ENCODE results near the gene SLCO4C1. TPM values are rescaled to one million over a fixed set of nuclear protein-coding genes. Genes with fewer than 3 reads are reported as not detected.

Gene SLCO4C1
- total and polyA plus RNA-seq, 2 experiments from 2014 or later = not detected

DNA sequence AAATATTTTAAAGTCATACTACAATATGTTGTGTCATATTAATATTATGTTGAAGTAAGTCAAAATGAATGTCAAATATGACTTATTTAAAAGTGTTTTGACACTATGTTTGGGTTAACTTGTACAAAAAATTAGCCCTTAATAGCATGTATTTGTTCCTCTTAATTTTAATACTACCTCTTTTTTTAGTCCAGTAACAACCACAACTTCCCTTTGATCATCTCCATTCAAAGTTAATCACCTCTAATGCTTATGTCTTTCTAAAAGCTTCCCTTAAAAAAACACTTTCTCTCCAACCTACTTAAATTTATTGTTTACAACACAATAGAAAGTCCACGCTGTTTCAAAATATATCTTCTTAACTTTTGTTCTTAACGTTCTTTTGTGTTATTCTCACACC is 9.6 kb downstream of the SLCO4C1 start:
- no peak for DNase-seq (ENCODE audit: low read depth in 1 of 2, low spot score in 1 of 2)
- TF ChIP-seq, protein P1, sequence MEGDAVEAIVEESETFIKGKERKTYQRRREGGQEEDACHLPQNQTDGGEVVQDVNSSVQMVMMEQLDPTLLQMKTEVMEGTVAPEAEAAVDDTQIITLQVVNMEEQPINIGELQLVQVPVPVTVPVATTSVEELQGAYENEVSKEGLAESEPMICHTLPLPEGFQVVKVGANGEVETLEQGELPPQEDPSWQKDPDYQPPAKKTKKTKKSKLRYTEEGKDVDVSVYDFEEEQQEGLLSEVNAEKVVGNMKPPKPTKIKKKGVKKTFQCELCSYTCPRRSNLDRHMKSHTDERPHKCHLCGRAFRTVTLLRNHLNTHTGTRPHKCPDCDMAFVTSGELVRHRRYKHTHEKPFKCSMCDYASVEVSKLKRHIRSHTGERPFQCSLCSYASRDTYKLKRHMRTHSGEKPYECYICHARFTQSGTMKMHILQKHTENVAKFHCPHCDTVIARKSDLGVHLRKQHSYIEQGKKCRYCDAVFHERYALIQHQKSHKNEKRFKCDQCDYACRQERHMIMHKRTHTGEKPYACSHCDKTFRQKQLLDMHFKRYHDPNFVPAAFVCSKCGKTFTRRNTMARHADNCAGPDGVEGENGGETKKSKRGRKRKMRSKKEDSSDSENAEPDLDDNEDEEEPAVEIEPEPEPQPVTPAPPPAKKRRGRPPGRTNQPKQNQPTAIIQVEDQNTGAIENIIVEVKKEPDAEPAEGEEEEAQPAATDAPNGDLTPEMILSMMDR (IDR thresholded peaks at IDR 0.05; ENCODE audit: low read depth, low read length) = no peak
- no peaks in the 10 kb centered on the region for H3K36me3 ChIP-seq
- peaks cover 7% of the 10 kb centered on the region for H3K4me1 ChIP-seq (ENCODE audit: low read depth)
- no peak overlapping the region for H3K4me3 ChIP-seq
- H3K27me3 ChIP-seq = no peaks in the 10 kb centered on the region
- no peak overlapping the region for H3K27ac ChIP-seq
- H3K9me3 ChIP-seq (ENCODE audit: low read depth) = no peaks in the 10 kb centered on the region

DNA sequence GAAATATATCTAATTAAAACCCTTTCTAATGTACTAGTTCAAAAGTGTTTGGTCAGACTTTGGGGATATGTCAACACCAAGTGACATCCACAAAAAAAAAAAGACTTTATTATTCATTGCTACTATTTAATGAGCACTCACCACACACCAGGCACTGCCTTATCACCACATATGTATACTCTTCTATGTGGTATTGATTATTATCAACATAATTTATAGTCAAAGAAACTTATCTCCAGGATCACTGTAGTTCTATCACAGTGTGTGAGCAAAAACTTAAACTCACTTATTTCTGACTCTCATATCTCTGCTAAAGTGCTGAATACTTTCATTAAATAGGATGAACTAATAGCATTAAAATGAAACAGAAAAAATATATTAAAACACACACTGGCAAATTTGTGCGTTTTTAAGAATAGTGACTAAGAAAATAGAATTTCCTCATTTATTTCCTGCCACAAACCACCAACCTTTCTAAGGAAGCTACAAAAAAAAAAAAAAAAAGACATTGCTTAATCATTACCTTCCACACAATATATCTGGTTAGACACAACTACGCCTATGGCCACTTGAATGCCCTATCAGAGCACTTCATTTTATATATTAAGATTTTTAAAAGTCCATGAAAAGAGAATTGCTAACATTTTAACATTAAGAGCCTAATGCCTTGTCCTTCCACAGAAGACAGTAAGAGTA is 12.8 kb downstream of the SLCO4C1 start:
- no peak overlapping the region for H3K27ac ChIP-seq
- H3K4me1 ChIP-seq (ENCODE audit: low read depth) = no peaks in the 10 kb centered on the region
- TF ChIP-seq, protein P1 (IDR thresholded peaks at IDR 0.05; ENCODE audit: low read depth, low read length) = no peak
- no peaks in the 10 kb centered on the region for H3K36me3 ChIP-seq
- H3K4me3 ChIP-seq = no peak overlapping the region
- no peak for DNase-seq (ENCODE audit: low read depth in 1 of 2, low spot score in 1 of 2)
- no peaks in the 10 kb centered on the region for H3K9me3 ChIP-seq (ENCODE audit: low read depth)
- no peaks in the 10 kb centered on the region for H3K27me3 ChIP-seq

DNA sequence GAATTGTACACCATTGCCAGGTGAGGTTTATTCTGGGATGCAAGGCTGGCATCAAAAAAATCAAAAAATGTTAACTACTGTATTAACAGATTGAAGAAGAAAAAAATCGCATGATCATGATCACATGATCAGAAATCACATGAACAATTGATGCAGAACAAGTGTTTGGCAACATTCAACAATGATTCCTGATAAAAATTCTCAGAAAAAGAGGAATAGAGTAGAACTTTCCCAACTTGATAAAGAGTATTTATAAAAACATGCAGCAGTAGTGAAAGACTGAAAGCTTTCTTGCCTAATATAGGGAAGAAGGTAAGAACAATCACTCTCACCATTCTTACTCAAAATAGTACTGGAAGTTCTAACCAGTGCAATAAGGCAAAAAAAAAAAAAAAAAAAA is 16.4 kb downstream of the SLCO4C1 start:
- Histone ChIP-seq H3K4me3 (no peak overlapping the region), H3K27ac (no peak overlapping the region), H3K4me1 (ENCODE audit: low read depth) (no peaks in the 10 kb centered on the region), H3K36me3 (no peaks in the 10 kb centered on the region), H3K27me3 (no peaks in the 10 kb centered on the region), H3K9me3 (ENCODE audit: low read depth) (no peaks in the 10 kb centered on the region)
- DNase-seq (ENCODE audit: low read depth in 1 of 2, low spot score in 1 of 2) = no peak
- TF ChIP-seq, protein P1 (IDR thresholded peaks at IDR 0.05; ENCODE audit: low read depth, low read length) = no peak

DNA sequence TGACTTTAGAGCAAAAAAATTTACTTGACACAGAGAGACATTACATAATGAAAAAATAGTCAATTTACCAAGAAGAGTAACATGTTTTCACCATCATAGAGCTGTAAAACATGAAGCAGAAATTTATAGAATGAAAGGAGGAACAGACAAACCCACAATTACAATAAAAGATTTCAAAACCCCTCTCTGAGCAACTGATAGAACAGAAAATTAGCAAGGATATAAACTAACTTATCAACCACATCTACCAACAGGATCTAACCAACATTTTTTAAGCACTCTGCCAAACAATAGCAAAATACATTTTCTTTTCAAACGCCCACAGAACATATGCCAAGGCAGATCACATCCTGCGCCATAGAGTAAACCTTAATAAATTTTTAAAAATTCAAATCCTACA is 17.9 kb downstream of the SLCO4C1 start:
- Histone ChIP-seq H3K27ac (no peak overlapping the region), H3K9me3 (ENCODE audit: low read depth) (no peaks in the 10 kb centered on the region), H3K4me3 (no peak overlapping the region), H3K27me3 (no peaks in the 10 kb centered on the region), H3K4me1 (ENCODE audit: low read depth) (no peaks in the 10 kb centered on the region), H3K36me3 (no peaks in the 10 kb centered on the region)
- no peak for DNase-seq (ENCODE audit: low read depth in 1 of 2, low spot score in 1 of 2)
- TF ChIP-seq, protein P1 (IDR thresholded peaks at IDR 0.05; ENCODE audit: low read depth, low read length) = no peak

DNA sequence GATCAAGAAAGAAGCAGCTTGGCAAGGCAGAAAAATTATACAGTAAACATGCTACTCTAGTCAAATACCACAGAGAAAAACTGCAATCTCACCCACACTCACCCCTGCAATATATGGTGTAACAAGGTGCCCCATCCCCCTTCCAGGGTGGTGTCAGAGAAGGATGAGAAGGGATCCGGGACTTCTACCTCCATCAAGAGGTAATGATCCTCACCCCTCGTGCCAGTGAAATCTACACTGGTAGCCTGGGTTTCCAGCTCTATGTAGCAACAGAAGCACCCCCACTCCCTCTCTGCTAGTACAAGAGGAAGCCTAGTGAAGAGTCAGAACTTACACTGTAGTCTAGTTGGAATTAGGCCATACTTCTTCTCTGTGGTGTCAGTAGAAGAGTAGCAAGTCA is 18.9 kb downstream of the SLCO4C1 start:
- Histone ChIP-seq H3K9me3 (ENCODE audit: low read depth) (no peaks in the 10 kb centered on the region), H3K27ac (no peak overlapping the region), H3K4me1 (ENCODE audit: low read depth) (no peaks in the 10 kb centered on the region), H3K36me3 (no peaks in the 10 kb centered on the region), H3K4me3 (no peak overlapping the region), H3K27me3 (no peaks in the 10 kb centered on the region)
- TF ChIP-seq, protein P1 (IDR thresholded peaks at IDR 0.05; ENCODE audit: low read depth, low read length) = no peak
- no peak for DNase-seq (ENCODE audit: low read depth in 1 of 2, low spot score in 1 of 2)

All from cardiac muscle cell (in vitro differentiated cells and primary cell).